ENCODE results near the gene STOX2.

STOX2 gene

DNA sequence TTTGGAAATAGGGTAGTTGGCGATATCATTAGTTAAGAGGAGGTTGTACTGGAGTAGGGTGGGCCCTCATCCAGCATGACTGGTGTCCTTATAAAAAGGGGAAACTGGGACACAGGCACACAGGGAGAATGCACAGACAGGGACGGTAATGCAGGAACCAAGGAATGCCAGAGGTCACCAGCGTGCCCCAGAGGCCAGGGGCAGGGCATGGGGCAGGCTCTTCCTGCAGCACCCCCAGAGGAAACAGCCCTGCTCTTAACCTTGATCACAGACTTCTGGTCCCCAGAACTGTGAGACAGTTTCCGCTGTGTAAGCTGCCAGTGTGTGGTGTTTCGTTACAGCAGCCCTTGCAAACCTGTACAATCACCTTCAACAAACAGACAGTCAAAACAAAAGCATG lies 15.9 kb upstream of the STOX2 start:
- no peak for DNase-seq

DNA sequence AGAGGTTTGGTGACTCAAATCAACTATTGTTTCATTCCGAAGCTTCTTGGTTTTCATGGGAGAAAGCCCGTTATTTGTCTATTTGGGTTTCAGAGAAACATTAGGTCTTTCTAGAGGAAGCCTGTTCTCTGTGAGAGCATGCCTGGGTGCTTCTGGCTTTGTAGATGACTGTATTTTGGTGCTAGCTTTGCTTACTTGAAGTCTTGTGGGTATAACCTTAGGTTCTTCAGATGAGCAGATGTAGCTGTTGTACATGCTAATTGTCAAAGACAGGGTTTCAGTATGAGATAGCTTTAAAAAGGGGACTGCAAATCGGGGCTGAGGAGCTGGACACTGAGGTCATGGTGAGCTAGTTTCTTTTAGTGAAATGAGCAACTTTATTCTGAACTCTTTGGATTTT lies 7.9 kb upstream of the STOX2 start:
- no peak for DNase-seq

DNA sequence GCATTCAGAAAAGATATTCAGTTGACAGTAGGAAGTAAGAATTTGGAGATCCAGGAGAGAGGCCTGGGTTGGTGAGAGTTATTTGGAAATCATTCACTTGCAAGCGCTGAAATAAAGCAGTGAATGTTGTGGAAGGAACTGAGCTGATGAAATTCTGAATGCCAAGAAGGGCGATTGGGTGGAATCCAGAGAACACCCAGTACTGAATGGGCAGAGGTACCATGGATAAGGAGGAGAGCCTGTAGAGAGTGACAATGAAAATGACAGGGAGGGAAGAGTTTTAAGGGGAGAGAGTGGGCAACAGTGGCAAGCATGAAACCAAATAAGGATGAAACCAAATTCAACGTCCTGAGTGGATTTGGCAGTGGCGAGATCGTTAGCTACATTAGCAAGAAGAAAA lies 6.7 kb upstream of the STOX2 start:
- DNase-seq = no peak

DNA sequence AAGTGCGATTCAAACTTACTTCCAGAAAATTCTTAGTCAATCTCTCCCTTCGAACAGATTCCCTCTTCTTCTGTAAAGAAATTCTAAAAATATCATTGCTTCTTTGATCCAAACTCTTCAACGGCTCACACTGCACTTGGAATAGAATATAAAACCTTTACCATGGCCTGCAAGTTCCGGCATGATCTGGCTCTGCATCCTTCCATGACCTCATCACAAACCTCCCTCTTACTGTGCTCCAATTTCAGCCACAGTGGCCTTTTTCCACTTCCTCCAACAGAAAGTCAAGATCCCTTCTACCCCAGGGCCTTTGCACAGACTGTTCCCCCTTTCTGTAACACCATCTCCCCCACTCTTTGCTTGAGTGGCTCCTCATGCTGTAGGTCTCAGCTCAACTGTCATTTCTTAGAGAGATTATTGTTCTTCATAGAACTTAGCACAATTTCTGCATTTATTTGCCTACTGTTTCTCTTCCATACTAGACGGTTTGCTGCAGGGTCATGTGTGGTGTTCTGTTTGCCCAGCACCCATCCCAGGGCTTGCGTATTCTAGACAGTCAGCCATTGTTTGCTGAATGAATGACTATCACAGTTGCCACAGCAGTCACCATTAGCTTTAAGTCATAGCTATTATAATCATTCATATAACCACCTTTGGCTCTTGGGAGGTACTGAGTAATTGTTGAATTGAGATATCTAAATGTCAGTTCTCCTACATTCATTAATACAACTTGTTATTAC lies 1.9 kb upstream of the STOX2 start:
- DNase-seq = no peak

DNA sequence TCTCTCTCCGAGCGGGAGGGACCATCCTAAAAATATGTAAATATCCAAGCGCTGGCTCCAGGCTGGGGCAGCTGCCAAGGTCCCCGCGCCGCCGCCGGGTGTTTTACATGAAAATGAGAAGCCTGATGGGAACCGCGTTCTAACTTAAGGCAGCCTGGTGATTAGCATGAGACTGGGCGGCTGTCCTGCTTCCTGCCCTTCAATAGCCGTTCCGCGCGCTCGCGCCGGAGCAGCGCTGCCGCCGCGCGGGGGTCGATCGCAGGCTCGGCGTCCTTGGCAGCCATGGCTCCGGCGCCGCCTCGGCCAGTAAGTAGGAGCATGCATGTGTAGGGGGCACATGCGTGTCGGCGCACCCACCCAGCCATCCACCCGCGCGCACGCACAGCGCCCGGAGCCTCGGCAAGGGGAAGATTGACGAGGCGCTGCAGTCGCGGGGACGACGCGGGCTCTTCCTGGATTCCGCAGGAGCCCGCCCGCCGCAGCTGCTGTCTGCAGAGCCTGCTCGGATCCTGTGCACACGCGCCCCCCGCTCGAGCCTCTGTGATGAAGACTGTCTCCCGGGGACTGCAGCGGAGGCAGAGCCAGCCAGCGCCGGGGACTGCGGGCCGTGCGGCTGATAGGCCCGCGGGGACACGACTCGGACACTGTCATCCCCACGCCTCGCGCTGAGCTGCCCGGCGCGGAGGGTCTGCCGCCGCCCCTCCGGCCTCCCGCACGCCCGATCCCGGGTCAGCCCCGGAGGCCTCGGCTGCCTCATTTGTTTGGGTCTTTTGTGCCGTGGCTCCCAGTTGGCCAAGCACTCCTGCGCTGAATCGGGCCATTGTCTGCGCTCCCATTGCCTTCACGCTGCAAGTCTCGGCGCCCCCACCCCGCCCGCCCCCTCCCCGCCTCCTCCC lies 734 bp downstream of the STOX2 start:
- no peak for DNase-seq

- DNase-seq = no peak
These were observed 1.3 kb downstream of the STOX2 start for GRCh38 chr4:183906489-183906738.

DNA sequence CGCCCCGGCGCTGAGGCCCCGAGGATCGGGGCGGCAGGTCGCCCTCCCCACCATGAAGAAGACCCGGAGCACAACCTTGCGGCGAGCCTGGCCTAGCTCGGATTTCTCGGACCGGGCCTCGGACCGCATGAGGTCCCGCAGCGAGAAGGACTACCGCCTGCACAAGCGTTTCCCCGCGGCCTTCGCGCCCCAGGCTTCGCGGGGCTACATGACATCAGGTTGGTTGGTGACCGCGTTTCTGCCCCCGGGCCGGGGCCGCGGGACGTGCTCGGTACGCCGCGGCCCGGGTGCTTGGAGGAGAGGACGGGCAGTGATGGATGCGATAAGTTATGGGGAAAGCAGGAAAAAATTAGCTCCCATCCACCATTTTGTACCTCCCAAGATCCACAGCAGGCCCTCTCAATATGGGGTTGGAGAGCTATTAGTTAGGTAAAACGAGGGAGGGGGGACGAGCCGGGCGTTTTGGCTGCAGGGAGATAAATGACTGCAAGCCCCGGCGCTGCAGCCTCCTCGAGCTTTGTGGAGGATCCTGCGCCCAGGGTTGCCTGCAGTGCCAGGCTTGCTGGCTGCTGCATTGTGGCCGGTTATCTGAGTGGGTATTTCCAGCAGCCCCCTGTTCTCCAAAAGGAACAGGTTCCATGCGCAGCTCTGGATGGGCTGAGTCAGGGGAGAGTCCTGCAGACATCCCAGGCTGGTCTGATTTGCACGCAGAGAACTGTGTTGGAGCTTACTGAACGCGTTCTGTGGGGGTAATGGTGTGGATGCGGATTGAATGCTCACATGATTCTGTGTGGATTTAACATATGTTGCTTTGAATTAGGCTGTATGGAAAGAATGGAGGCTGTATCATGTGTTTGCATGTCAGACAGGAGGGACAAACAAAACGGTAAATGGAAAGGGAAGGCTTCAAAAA lies 1.9 kb downstream of the STOX2 start:
- no peak for DNase-seq

DNA sequence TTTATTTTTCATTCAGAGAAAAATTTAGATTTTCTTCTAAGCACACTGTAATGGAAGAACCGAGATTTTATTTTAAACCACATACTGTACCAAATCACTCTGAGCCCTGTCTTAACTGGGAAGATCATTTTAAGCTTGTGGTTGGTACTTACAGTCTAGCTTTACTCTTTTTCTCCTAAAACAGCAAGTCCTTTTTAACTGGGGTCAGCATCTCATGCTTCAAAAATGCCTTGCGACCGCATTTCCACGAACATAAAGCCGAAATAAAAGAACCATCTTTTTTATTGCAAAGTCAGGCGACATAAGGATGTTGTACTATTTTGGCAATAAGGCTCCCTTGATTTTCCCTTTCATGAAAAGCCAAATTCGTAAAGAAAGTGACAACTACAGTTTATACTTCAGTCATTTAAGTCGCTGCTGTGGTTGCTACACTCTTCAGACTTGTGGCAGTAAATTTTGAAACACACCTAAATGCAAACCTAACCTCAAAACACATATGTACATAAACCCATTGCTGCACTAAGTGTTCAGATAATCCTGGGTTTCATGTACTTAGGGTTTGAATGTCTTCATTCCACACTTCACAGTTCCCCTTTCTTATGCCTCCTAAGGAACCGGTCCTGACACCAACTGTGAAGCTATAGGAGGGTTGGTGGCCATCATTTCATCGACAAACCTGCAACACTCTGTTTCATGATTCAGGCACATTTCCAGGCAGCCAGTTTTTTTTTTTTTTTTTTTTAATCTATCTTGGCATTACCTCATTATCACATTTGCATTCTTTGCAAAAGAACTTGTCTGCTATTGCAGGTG lies 3.0 kb downstream of the STOX2 start:
- DNase-seq = no peak

DNA sequence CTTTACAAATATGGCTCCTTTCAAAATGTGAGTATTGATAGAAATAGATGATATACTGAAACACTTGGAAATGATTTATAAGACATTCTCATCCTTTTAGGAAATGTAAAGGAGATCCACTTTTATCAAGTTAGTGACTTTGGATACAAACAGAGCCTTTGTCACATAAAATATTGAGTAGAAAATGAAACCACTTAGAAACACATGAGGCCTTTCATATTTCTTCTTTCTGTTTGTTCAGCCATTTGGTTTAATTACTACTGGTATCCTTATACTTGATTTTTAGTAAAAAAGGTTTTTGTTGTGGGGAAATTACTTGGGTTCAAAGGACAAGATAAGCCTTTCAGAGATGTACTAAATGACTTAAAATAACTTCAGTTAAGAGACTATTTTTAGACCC lies 4.1 kb downstream of the STOX2 start:
- no peak for DNase-seq

- no peak for DNase-seq
These were observed 4.7 kb downstream of the STOX2 start for GRCh38 chr4:183909801-183910200.

DNA sequence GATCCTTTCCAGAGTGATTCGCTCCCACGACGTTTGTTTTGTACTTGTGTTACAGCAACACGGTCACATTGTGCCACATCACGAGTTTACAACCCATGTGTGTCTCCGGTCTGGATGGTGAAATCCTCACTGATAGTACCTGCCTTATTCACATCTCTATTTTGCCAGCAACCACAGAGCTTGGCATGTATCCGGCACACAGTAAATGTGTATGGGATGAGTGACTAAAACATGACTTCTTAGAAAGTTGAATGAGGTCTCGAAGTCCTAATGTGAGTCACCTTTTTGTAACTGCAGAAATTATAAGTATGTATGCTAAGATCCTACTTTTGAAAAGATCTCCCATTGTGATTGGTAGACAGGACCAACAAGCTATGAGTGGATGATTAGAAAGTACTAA lies 7.5 kb downstream of the STOX2 start:
- DNase-seq = no peak

DNA sequence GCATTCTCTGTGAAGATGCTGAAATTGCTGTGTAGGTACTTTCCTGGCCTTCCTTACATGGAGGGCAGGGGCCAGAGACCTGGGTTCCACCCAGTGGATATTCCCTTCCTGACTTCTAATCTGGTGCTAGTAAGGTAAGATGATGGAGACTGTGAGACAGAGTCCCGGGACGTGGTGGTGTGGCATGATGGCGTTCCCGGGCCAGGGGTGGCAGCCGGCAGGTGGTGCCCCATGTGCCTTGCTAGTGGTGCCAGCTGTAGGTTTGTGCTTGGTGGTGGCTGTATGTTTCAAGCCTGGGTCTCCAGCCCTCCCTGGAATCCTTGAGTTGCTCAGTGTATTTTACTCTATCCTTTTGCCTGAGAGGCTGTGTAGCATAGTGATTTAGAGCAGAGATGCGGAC lies 10.9 kb downstream of the STOX2 start:
- DNase-seq = no peak

DNA sequence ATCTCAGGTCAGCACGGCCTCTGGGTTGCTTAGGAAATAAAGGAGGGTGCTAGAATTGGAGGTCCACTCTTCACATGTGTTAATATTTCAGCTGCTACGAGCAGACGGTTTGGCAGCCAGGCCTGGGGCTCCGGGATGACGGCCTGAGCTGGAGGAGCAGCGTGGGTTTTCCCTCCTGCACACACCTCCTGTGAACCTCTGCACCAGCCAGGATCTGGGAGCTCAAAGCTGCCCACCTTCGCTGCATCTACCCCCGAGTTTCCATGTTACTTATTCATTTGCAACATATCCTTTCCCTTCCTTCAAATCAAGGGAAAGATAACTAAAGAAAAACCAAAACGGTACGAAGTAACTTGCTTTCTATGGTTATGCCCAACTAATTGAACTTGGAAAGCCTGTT lies 13.6 kb downstream of the STOX2 start:
- DNase-seq = no peak

DNA sequence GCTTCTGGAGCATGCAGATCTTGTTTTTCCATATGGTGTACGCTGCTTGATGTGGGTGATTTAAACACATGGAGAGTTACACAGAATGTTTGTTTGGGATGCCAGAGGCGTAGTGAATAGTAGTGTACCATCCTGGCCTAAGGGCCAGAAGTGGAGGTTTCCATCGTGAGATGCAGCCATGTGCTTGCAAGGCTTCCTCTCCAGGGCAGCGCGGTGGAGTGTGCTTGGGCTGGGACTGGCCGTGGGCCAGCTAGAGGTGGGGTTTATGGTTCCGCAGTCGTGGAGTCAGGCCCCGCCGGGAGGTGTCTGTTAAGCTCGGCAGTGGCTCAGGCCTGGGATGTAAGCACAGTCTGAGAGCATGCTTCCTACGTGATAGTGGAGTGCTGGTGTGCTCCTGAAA lies 14.0 kb downstream of the STOX2 start:
- no peak for DNase-seq

GRCh38 chr4:183920512-183920911 lies 15.4 kb downstream of the STOX2 start:
- DNase-seq = no peak

GRCh38 chr4:183921335-183921734 lies 16.2 kb downstream of the STOX2 start:
- DNase-seq = no peak

DNA sequence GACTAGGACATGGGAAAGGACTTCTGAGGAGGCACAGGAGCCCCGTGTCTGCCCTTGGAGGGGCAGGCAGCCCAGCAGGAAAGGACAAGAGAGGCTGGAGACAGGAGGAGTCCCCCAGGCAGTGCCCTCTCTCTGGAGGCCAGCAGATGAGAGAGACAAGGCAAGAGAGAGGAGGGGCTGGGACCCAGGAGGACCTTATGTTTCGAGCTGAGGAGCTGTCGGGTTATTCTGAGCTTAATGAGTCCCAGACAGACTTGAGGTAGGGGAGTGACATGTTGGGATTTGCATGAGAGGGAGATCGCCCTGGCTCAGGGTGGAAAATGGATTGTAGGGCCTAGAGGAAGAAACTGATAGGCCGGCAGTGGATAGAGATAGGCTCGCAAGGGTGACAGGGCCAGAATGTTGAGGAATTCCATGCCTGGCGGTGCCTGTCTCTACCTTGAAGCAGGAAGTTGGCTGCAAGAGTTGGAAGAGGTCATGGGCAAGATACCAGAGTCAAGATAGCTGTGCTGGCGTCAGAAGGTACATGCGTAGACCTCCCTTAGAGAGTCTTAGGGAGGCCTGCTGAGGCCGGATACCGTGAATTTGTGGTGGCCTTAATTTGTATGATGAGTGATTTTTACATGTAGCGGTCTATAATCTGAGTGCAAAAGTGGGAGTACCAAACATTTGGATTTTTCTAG lies 19.4 kb downstream of the STOX2 start:
- DNase-seq = no peak

DNA sequence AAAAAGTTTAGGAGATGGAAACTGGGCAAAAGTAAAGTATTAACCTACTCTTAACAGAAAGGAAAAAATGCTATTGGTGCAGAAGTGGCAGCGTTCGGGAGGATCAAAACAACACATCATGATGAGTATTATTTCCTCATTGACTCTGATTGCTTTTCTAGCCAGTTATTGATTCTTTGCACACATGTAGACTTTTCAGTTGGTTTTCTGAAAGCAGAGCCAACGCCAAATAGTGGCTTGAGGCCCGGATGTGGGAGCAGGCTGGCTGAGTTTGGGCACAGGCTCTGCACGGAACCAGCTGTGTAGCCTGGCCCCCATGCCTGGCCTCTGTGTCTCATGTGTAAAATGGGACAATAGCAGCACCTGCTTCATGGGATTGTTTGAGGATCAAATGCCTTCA lies 21.8 kb downstream of the STOX2 start:
- DNase-seq = no peak

- DNase-seq = no peak
These were observed 27.5 kb downstream of the STOX2 start for GRCh38 chr4:183932576-183932975.

- DNase-seq = no peak
These were observed 29.7 kb downstream of the STOX2 start for GRCh38 chr4:183934761-183935160.

DNA sequence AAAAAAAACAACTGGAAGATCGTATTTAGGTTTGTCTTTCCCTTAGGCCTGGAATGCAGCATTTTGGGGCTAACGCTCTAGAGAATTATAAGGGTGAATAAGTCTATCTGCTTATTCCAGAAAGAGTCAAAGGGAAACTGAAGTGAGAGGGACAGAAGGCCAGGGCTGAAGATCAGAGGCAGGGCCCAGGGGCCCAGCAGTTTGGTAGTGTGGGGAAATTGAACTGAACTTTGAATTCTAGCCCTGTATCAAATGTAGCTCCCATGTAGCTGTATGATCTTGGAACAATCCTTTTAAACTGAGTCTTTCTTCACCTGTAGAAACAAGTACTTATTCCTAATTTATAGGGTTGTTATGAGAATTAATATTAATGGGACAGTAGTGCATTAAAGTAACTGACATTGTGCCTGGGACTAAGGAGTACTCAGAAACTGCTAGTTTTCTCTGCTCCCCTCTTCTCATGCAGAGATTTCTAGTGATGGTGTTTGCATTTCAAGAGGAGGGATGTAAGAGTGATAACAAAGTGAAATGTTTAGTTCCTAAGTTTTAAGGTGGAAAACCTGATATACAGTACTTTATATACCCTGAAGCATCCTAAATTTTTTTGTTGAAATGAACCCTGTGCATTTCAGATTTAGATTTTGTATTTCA lies 30.4 kb downstream of the STOX2 start:
- no peak for DNase-seq

- DNase-seq = no peak
These were observed 30.9 kb downstream of the STOX2 start for GRCh38 chr4:183936047-183936446.
